Kidney epithelial cell (primary cell): ENCODE measurements around the gene ADGRF4. TPM values are rescaled to one million over a fixed set of nuclear protein-coding genes. Genes with fewer than 3 reads are reported as not detected.
A peak's percentile ranks its signal among the peaks of the same experiment; 100 is the strongest.

ENCODE experiments used
- DNase-seq: peaks from one replicate; pipeline ENCODE4 v3.0.0-alpha.2; 2010; ENCODE audit warnings: low read depth
- H3K27me3 ChIP-seq: 2 replicates; pipeline ENCODE4 v1.6.0; 2011; ENCODE audit warnings: low read length; ENCODE audit not compliant: control insufficient read depth, insufficient read depth
- H3K36me3 ChIP-seq: 2 replicates; pipeline ENCODE4 v1.5.1; 2011; ENCODE audit warnings: low read length; ENCODE audit not compliant: control insufficient read depth, insufficient read depth
- H3K4me3 ChIP-seq: 2 replicates; pipeline ENCODE4 v1.5.1; 2011; ENCODE audit warnings: low read depth, mild to moderate bottlenecking, control low read depth, low read length
- total RNA-seq: library from RNA; depleted of rRNA; stranded (reverse); fragments of >200 nt; gene quantifications from 2 replicates; pipeline ENCODE4 v1.2.3, GENCODE V29; 2015
- TF ChIP-seq, protein P1 (sequence below): IDR thresholded peaks from 2 replicates; pipeline ENCODE4 v1.5.1; 2011; ENCODE audit warnings: mild to moderate bottlenecking, moderate library complexity, low read length, control low read depth, inconsistent platforms; ENCODE audit not compliant: insufficient read depth, poor library complexity, severe bottlenecking

ADGRF4 gene
- total RNA-seq, 1 donor from 2014 or later: 7.7 TPM

DNA sequence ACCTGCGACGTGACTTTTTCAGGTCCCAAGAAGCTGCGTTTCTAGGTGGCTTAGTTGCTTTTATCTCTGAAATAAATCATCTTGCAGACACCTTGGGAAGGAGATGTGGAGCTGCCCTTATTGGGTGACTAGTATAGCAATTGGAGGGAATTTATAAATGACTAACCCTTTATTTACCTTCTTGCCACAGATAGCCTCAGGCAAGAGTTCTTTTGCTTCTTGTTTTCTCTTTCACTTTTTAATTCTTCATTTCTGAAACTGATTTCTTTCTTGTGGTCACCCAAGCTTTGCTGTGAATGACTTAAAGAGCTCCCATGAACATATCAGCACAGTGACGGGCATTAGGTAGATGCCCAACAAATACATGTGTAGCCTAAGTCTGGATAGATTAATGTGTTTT, 3.0 kb downstream of the ADGRF4 start:
- no peaks in the 10 kb centered on the region for H3K27me3 ChIP-seq
- peak; percentile 29 for DNase-seq
- TF ChIP-seq, protein P1, sequence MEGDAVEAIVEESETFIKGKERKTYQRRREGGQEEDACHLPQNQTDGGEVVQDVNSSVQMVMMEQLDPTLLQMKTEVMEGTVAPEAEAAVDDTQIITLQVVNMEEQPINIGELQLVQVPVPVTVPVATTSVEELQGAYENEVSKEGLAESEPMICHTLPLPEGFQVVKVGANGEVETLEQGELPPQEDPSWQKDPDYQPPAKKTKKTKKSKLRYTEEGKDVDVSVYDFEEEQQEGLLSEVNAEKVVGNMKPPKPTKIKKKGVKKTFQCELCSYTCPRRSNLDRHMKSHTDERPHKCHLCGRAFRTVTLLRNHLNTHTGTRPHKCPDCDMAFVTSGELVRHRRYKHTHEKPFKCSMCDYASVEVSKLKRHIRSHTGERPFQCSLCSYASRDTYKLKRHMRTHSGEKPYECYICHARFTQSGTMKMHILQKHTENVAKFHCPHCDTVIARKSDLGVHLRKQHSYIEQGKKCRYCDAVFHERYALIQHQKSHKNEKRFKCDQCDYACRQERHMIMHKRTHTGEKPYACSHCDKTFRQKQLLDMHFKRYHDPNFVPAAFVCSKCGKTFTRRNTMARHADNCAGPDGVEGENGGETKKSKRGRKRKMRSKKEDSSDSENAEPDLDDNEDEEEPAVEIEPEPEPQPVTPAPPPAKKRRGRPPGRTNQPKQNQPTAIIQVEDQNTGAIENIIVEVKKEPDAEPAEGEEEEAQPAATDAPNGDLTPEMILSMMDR: no peak
- H3K36me3 ChIP-seq: no peaks in the 10 kb centered on the region
- no peak overlapping the region for H3K4me3 ChIP-seq

DNA sequence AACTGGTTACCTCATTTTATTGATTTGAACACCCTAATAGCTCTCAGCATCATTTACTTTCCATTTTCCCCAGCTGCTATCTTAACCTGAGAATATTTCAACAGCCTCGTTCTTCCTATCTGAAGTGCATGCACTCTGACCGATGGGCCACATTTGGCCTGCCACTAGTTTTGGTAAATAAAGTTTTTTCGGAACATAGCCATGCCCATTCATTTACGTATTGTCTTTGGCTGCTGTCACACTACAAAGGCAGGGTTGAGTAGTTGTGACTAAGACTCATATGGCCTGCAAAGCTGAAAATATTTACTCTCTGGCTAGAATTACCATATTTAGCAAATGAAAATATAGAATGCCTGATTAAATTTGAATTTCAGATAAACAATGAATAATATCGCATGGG, 10.8 kb downstream of the ADGRF4 start:
- H3K4me3 ChIP-seq: no peak overlapping the region
- no peak for DNase-seq
- TF ChIP-seq, protein P1: no peak
- H3K36me3 ChIP-seq: no peaks in the 10 kb centered on the region
- no peaks in the 10 kb centered on the region for H3K27me3 ChIP-seq

DNA sequence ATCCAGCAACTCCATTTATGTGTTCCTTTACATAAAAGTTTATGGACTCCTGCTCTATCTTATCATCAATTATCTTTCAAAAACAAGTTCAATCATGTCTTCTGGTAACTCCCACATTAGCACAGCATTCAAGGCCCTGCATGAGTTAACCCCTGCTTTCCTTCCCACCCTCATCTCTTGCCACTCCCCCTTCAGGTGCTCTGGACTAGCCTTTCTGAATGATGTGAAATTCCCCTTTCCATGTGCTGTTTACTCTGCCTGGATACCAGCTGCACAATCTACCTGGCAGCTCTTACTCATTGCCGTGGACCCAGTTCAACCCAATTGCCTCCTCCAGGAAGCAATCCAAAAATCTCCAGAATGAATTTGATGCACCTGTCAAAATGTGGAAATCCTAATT, 11.9 kb downstream of the ADGRF4 start:
- Histone ChIP-seq H3K27me3 (no peaks in the 10 kb centered on the region), H3K36me3 (no peaks in the 10 kb centered on the region), H3K4me3 (no peak overlapping the region)
- DNase-seq: no peak
- TF ChIP-seq, protein P1: no peak

DNA sequence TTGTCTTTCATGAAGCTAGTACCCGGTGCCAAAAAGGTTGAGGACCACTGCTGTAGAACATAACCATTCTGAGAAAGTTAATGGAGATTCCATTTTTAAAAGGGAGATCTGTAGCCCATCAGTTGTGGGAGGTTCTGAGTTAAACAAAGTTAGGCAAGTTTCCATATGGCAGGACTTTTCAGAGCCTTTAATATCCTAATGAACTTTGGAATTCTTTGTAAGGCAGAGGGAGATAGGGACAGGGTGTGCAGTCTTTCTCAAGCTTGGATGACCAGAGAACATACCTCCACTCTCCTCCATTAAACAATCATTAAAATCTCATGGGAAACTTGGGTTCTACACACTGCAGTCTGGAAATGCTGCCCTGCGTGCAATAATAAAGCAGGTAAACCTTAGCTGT, 14.8 kb downstream of the ADGRF4 start:
- DNase-seq: no peak
- no peaks in the 10 kb centered on the region for H3K27me3 ChIP-seq
- no peaks in the 10 kb centered on the region for H3K36me3 ChIP-seq
- TF ChIP-seq, protein P1: no peak
- no peak overlapping the region for H3K4me3 ChIP-seq

DNA sequence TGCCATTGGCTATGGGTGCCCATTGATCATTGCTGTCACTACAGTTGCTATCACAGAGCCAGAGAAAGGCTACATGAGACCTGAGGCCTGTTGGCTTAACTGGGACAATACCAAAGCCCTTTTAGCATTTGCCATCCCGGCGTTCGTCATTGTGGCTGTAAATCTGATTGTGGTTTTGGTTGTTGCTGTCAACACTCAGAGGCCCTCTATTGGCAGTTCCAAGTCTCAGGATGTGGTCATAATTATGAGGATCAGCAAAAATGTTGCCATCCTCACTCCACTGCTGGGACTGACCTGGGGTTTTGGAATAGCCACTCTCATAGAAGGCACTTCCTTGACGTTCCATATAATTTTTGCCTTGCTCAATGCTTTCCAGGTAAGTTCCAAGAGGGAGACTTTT, 16.4 kb downstream of the ADGRF4 start:
- TF ChIP-seq, protein P1: no peak
- Histone ChIP-seq H3K27me3 (no peaks in the 10 kb centered on the region), H3K4me3 (no peak overlapping the region), H3K36me3 (no peaks in the 10 kb centered on the region)
- no peak for DNase-seq

DNA sequence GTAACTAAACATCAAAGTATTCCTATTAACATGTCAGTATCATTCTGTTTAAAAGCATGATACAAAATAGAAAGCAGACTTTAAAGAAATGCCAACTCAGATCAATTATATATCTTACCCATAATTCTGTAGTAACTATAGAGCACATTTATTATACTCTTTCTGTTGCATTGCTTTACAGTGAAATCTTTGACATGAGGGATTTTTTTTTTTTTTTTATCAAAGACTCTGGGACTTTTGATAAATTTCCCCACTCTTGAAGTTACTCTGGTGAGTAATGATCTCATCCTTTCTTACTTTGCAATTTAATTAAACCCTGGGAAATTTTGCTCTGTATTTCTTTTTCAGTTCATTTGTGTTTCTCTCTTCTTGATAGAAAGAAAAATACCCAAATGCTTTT, 17.4 kb downstream of the ADGRF4 start:
- Histone ChIP-seq H3K4me3 (no peak overlapping the region), H3K27me3 (no peaks in the 10 kb centered on the region), H3K36me3 (no peaks in the 10 kb centered on the region)
- TF ChIP-seq, protein P1: no peak
- DNase-seq: no peak
